Astrocyte of the hippocampus (primary cell): ENCODE results near the gene DNAH14.
"Not testable (repeated sequence)": the region's sequence is repeated elsewhere in the genome, so short reads cannot be mapped to it uniquely, and the experiment has no call there.

Source experiments
- DNase-seq: peaks from one replicate; pipeline ENCODE4 v3.0.0; 2011; ENCODE audit warnings: low read depth, low spot score

Gene DNAH14

DNA sequence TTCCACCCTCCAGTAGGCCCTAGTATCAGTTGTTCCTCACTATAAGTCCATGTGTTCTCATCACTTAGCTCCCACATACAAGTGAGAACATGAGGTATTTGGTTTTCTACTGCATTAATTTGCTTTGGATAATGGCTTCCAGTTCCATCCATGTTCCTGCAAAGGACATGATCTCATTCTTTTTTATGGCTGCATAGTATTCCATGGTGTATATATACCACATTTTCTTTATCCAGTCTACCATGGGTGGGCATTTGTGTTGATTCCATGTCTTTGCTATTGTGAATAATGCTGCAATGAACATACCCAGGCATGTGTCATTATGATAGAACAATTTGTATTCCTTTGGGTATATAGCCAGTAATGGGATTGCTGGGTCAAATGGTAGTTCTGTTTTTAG, 218.3 kb downstream of the DNAH14 start:
- DNase-seq: not testable (repeated sequence)

DNA sequence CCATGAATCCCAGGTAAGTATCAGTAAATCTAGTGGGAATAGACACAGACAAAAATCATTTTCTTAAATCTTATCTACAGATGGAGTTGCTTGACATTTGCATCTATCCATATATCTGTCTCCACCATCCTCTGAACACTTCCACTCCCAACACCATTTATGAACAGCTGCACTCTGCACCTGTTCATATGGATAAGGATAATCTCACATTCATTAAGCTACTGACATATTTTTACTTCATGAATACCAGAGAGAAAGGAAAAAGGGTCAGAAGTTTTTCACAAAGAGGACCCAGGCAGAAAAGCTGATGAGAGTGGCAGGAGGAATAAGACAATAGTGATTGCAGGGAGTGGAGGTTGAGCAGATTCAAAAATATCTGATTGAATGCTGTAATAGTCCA, 222.6 kb downstream of the DNAH14 start:
- no peak for DNase-seq

DNA sequence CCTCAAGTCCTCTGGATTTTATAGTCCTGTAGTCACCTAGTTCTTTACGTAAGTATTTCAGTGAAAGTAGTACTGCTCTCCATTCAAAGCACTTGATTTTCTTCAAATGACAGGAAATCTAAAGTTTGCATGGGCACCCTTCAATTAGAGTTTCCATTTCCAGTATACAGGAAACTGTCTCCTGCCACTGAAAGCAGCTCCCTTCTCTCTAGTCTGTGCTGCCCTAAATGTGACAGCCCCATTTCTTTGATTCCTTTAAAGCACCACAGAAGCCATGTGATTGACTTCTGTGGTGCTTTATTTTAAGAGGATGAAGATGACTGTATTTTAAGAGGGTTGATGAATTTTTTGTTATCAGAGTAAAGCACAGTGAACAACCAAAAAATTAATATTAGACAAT, 226.1 kb downstream of the DNAH14 start:
- no peak for DNase-seq

DNA sequence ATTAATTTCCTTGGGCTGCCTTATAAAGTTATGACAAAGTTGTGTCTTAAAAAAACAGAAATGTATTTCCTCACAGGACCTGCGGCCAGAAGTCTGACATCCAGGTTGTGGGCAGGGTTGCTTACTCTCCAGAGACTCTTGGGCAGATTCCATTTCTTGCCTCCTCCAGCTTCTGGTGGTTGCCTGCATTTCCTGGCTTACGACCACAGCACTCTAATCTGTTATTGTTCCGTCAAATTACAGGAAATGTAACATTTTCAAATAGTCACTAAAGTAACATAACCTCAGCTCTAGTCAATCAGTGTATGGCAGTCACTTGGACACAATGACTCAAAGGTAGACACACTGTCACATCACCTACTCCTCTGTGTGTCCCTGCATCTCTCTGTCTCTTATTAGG, 226.8 kb downstream of the DNAH14 start:
- DNase-seq: peak; percentile 53

DNA sequence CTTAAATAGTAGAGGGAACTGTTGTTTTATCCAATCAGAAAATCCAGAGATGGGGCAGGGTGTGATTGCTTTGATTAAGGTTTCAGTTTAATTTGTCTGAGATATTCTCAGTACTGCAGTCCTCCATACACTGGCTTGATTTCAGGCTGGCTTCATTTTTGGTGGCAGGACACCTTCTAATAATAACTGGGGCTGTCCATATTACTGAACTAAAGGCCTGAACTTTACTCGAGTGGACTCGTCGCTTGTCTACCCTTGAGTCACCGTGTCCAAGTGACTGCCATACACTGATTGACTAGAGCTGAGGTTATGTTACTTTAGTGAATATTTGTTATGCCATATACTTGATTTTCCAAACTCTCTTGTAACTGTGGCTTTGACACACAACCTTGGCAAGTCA, 228.8 kb downstream of the DNAH14 start:
- DNase-seq: no peak

DNA sequence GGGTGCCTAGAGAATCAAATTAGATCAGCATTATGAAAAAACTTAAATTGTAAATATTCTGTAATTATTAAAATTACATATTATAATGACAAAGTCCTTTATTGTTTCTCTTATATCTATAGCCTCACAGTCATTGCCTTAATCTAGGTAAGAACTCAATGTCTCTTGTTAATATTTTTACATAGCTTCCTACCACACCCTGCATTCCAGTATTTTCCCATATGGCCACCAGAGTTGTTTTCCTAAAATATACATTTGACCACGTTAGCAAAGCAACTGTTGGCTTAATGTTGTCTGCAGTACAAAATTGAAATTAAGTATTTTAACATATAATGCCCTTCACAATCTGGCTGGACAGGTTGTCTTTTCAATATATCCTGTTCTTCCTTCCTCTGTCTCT, 230.3 kb downstream of the DNAH14 start:
- no peak for DNase-seq

DNA sequence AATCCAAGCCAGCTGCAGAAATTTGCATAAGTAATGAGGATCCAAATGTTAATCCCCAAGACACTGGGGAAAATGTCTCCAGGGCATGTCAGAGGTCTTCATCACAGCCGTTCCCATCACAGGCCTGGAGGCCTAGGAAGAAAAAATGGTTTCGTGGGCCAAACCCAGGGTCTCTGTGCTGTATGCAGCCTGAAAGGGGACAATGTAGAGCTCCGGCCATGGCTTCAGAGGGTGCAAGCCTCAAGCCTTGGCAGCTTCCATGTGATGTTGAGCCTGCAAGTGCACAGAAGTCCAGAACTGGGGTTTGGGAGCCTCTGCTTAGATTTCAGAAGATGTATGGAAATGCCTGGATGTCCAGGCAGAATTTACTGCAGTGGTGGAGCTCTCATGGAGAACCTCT, 247.9 kb downstream of the DNAH14 start:
- not testable (repeated sequence) for DNase-seq

DNA sequence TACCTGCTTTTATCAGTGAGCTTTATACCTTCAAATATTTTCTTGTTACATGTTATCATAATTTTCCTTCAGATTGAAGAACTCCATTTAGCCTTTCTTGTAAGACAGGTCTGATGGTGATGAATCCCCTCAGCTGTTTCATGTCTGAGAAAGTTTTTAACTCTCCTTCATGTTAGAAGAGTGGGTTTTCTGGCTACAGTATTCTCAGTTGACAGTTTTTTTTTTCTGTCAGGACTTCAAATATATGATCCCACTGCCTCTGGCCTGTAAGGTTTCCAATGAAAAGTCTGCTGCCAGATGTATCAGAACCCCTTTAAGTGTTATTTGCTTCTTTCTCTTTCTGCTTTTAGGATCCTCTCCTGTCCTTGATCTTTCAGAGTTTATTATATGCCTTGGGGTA, 250.2 kb downstream of the DNAH14 start:
- DNase-seq: no peak

DNA sequence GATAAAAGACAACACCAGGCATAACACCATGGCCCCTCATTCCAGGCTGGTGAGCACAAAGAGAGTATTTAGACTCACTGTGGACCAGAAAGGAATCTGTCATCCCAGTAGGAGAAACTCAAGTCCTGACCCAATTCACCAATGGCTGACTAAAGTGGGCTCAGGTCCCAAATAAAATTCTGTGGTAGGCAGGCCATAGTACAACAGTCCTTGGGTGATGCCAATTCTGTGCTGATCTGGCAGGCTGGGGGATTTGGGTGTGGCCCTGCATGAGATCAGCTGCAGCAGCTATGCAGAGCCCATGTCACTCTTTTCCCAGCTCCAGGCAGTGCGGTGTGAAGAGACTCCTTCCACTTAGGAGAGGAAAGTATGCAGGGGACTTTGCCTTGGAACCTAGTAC, 253.2 kb downstream of the DNAH14 start:
- DNase-seq: no peak

DNA sequence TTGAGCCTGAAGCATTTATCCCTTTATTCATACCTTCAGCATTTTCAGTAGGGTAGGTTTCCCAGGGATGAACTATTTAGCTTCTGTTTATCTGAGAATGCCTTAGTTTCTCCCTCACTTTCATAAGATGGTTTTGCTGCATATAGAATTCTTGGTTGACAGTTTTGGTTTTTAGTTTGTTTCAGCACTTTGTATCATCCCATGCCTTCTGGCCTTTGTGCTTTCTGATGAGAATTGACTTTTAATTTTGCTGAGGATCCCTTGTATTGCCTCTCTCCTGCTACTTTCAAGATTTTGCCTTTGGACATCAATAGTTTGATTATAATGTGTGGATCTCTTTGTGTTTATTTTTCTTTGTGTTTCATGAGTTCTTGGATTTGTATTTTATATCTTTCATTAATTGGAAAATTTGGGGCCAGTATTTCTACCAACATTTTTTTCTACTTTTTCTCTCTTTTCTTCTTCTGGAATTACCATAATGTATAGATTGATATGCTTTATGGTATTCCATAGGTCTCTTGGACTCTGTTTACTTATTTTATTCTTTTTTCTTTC, 261.8 kb downstream of the DNAH14 start:
- no peak for DNase-seq

DNA sequence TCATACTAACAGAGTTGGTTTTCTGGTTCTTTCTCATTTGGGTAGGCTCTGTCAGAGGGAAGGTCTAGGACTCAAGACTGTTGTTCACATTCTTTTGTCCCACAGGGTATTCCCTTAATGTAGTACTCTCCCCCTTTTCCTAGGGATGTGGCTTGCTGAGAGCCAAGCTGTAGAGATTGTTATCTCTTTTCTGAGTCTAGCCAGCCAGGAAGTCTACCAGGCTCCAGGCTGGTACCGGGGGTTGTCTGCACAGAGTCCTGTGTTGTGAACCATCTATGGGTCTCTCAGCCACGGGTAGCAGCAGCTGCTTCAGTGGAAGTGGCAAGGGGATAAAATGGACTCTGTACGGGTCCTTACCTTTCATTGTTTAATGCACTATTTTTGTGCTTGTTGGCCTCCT, 272.0 kb downstream of the DNAH14 start:
- no peak for DNase-seq

DNA sequence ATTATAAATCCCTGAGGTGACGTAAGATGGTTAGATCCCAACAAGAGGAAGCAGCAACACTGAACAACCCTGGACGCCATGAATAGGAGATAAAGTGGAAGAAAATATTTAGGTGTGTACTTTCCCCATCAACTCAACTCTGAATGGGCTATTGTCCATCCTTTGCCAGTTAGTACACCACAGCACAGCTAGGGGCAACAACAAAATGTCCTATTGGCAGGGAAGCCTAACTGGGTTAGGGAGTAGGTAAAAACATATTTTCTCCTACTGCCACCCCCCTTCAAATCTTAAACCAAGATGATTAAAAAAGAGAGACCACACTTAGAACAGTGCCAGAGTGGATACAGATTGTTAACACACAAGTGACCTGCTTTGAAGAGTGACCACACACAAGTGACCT, 278.3 kb downstream of the DNAH14 start:
- DNase-seq: no peak

DNA sequence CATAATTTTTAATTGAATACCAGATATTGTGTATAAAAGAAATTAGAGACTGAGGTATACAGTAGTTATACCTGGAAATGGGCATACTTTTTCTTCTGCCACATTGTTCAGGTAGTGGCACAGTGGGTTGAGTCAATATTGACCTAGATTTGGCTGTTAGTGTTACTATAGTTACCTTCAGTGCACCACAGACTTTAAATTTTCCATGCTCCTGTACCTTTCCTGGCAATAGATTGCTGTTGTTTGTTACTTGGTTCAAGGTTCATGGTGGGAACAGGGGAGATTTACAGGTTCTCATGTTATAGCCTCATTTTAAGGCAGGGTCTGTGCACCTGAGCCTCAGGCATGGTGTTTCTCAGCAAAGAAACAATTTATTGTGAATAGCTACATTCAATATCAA, 279.7 kb downstream of the DNAH14 start:
- DNase-seq: no peak

DNA sequence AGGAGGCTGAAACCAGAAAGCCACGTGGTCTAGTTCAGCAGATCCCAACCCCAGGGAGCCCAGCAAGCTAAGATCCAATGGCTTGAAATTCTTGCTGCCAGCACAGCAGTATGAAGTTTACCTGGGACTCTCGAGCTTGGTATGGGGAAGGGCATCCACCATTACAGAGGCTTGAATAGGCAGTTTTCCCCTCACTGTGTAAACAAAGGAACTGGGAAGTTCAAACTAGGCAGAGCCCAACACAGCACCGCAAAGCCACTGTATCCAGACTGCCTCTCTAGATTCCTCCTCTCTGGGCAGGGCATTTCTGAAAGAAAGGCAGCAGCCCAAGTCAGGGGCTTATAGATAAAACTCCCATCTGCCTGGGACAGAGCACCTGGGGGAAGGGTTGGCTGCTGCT, 280.7 kb downstream of the DNAH14 start:
- not testable (repeated sequence) for DNase-seq

DNA sequence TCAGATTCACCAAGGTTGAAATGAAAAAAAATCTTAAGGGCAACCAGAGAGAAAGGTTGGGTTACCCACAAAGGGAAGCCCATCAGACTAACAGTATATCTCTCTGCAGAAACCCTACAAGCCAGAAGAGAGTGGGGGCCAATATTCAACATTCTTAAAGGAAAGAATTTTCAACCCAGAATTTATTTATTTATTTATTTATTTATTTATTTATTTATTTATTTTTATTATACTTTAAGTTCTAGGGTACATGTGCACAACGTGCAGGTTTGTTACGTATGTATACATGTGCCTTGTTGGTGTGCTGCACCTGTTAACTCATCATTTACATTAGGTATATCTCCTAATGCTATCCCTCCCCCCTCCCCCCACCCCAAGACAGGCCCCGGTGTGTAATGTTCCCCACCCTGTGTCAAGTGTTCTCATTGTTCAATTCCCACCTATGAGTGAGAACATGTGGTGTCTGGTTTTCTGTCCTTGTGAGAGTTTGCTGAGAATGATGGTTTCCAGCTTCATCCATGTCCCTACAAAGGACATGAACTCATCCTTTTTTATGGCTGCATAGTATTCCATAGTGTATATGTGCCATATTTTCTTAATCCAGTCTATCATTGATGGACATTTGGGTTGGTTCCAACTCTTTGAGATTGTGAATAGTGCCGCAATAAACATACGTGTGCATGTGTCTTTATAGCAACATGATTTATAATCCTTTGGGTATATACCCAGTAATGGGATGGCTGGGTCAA, 282.4 kb downstream of the DNAH14 start:
- DNase-seq: not testable (repeated sequence)

DNA sequence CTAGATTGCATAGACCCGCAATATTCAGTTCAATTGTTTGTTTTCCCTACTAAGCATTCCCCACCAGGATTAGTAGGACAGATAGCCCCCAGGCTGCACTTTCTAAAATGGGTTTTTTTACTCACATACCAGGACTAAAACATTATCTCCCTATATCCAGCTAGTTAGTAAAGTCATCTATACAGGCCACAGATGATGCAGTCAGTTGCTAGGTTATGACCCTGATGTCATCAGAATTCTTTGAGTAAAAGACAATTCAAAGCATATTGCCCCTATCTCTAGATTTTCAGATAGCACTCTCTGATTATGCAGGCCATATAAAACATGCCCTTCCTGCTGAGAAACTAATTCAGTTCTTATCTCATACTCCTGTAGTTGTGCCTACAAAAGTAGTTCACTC, 294.8 kb downstream of the DNAH14 start:
- DNase-seq: no peak

DNA sequence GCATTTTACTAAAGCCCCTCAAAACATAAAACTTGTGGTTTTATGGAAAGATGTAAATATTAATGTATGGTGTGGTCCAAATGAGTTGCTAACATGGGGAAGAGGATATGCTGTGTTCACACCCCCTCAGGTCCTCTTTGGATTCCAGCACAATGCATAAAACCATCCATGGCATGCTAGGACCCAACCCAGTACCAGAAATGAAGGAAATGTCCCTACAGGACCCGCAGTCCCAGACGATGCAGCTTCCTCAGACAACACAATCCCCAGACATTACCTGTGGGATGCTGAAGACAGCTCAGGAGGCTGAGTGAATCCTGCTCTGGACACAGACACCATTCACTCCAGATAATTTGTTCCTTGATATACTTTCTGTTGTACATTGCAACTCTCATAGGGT, 296.2 kb downstream of the DNAH14 start:
- DNase-seq: no peak

DNA sequence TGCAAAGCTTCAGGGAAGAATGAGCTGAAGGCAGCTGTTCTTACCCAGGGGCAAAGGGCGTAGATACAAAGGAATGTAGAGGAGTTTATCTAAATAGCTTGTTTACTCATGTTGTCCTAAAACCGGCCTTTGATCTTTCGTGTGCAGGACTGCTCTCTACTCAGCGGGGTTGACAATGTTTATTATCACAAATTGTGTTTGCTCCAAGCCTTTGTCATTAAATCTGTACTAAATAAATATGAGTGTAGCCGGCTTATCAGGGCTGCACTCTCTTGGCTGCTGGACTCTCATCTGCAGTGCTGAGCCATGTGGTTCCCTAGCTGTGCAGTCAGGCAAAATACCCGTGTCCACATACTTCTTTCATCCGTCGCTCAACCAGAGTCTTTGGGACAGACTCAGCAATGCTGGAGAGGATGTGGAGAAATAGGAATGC, 299.4 kb downstream of the DNAH14 start:
- DNase-seq: no peak

DNA sequence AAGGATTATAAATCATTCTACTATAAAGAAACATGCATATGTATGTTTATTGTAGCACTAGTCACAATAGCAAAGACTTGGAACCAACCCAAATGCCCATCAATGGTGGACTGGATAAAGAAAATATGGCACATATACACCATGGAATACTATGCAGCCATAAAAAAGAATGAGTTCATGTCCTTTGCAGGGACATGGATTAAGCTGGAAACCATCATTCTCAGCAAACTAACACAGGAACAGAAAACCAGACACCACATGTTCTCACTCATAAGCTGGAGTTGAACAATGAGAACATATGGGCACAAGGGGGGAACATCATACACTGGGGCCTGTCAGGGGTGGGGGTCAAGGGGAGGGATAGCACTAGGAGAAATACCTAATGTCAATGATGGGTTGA, 300.0 kb downstream of the DNAH14 start:
- DNase-seq: not testable (repeated sequence)

DNA sequence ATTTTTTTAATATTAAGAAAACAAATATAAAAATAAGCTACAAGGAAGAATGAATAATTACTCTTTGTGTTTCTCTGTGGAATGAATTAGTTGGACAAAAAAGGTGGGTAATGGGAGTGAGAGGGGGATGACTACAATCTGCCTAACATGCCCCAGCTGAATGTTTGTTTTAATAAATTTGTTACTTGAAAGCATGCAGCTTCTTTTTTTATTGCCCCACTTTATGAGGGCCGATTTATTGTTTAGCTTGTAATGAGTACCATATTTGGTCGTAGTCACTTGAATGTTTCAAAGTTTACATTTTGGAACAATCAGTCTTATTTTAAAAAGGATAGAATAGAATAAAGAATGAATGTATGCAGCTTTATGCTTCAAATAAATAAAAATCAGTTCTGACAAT, 301.0 kb downstream of the DNAH14 start:
- DNase-seq: no peak

DNA sequence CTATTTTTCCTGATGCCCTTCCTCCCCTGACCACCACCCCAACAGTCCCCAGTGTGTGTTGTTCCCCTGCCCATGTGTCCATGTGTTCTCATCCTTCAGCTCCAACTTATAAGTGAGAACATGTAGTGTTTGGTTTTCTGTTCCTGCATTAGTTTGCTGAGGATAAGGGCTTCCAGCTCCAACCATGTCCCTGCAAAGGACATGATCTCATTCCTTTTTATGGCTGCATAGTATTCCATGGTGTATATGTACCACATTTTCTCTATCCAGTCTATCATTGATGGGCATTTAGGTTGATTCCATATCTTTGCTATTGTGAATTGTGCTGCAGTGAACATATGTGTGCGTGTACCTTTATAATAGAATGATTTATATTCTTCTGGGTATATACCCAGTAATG, 303.5 kb downstream of the DNAH14 start:
- DNase-seq: not testable (repeated sequence)

DNA sequence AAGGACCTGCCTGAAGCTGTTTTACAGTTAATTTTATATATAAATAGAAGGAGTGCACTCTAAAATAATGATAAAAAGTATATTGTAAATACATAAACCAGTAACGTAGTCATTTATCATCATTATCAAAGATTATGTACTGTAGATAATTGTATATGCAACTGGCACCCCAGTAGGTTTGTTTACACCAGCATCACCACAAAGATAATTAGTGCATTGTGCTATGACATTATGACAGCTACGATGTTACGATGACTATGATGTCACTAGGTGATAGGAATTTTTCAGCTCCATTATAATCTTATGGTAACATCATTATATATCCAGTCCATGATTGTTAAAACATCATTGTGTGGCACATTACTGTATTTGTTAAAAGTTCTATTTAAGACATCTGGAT, 313.1 kb downstream of the DNAH14 start:
- no peak for DNase-seq

DNA sequence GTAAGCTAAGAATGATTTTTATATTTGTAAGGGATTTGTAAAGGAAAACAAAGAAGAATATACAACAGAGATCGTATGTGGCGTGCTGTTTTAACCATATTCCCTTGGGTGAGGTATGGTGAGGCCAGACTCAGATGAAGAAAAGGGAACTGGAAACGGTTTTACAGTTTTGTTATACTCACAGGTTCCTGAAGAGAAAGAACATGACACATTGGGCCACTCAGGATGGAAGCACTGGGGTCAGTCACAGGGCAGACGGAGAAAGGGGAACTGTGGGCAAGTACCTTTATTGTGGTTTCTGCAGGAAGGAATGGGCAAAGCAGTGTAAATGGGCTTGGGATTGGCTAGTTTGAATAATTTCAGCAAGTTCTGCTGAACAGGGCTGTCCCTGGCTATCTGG, 321.0 kb downstream of the DNAH14 start:
- peak; percentile 6 for DNase-seq

DNA sequence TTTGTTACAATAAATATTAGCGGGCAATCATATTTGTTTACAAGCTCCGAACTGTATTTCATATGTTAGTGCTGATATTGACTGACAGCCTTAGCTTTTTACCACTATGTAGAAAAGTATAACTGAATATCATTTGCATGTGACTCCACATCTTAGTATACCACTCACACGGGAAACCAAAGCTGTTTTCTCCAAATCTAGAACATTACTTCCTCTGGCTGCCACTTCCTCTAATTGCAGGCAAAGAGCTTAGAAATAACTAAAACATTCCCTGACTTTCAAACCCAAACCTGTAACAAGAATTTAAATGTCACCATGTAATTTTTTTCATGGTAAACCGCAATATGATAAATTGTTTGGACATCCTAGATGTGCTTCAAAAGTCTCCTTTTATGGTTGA, 323.7 kb downstream of the DNAH14 start:
- DNase-seq: no peak
